Neural cell (in vitro differentiated cells): ENCODE measurements around the gene SIN3A. TPM values are rescaled to one million over a fixed set of nuclear protein-coding genes. Genes with fewer than 3 reads are reported as not detected.

ENCODE experiments used
- H2AFZ ChIP-seq: fragments of 200-600, 300-800 bp; sonication (generic), shearing (Covaris generic); 2 replicates; pipeline ENCODE4 v1.6.0; 2014; ENCODE audit warnings: low read depth, mild to moderate bottlenecking, antibody characterized with exemption, low read length, moderate library complexity
- H3F3A ChIP-seq: fragments of 200-600 bp; shearing (Covaris generic); 2 replicates; pipeline ENCODE4 v1.6.1; 2016; ENCODE audit warnings: mild to moderate bottlenecking, moderate library complexity, mixed read lengths, antibody characterized with exemption, low read length; ENCODE audit not compliant: insufficient read depth, poor library complexity, severe bottlenecking
- H3K27ac ChIP-seq: fragments of 200-600, 300-800 bp; sonication (generic), shearing (Covaris generic); 2 replicates; pipeline ENCODE4 v1.5.1; 2014; ENCODE audit warnings: mild to moderate bottlenecking, low read length, moderate library complexity
- H3K27me3 ChIP-seq: fragments of 300-800, 200-600 bp; sonication (generic), shearing (Covaris generic); 2 replicates; pipeline ENCODE4 v1.6.0; 2014; ENCODE audit warnings: mild to moderate bottlenecking, low read depth, low read length, moderate library complexity; ENCODE audit not compliant: insufficient read depth
- H3K36me3 ChIP-seq: fragments of 300-800, 200-600 bp; sonication (generic), shearing (Covaris generic); 2 replicates; pipeline ENCODE4 v1.5.1; 2014; ENCODE audit warnings: mild to moderate bottlenecking, antibody characterized with exemption, low read length, moderate library complexity; ENCODE audit not compliant: insufficient read depth
- H3K4me2 ChIP-seq: fragments of 300-800, 200-600 bp; sonication (generic), shearing (Covaris generic); 2 replicates; pipeline ENCODE4 v1.6.0; 2014; ENCODE audit warnings: mild to moderate bottlenecking, low read length
- H3K4me3 ChIP-seq: fragments of 300-800, 200-600 bp; sonication (generic), shearing (Covaris generic); 2 replicates; pipeline ENCODE4 v1.5.1; 2014; ENCODE audit warnings: mild to moderate bottlenecking, low read length, moderate library complexity
- H3K79me2 ChIP-seq: fragments of 200-600 bp; shearing (Covaris generic); replicated peaks from 2 replicates; pipeline ENCODE4 v1.6.0; 2014; ENCODE audit warnings: mild to moderate bottlenecking, low read length, moderate library complexity; ENCODE audit not compliant: insufficient read depth
- H3K9ac ChIP-seq: fragments of 300-800, 200-600 bp; sonication (generic), shearing (Covaris generic); 2 replicates; pipeline ENCODE4 v1.6.1; 2016; ENCODE audit warnings: mild to moderate bottlenecking, low read length, mixed read lengths
- H3K9me2 ChIP-seq: fragments of 200-600 bp; shearing (Covaris generic); 2 replicates; pipeline ENCODE4 v1.6.1; 2016; ENCODE audit warnings: mild to moderate bottlenecking, low read length, mixed read lengths; ENCODE audit not compliant: insufficient read depth
- H3K9me3 ChIP-seq: fragments of 200-600, 300-800 bp; sonication (generic), shearing (Covaris generic); 2 replicates; pipeline ENCODE4 v1.6.1; 2016; ENCODE audit warnings: mild to moderate bottlenecking, mixed run types, low read length, moderate library complexity, mixed read lengths
- H4K20me1 ChIP-seq: fragments of 200-600 bp; shearing (Covaris generic); 2 replicates; pipeline ENCODE4 v1.6.1; 2016; ENCODE audit warnings: mild to moderate bottlenecking, mixed run types; ENCODE audit not compliant: insufficient read depth
- EP300 ChIP-seq: fragments of 450-650 bp; conservative IDR thresholded peaks from 2 replicates; pipeline ENCODE4 v1.6.1; 2014; ENCODE audit warnings: antibody characterized with exemption, mild to moderate bottlenecking, moderate library complexity; ENCODE audit not compliant: poor library complexity, severe bottlenecking
- EZH2 ChIP-seq: fragments of 200-600, 300-800 bp; shearing (Covaris generic), sonication (generic); IDR thresholded peaks from 2 replicates; pipeline ENCODE4 v1.6.1; 2014; ENCODE audit warnings: antibody characterized with exemption, low read length, borderline replicate concordance, mild to moderate bottlenecking; ENCODE audit not compliant: insufficient read depth, poor library complexity, severe bottlenecking
- MXI1 ChIP-seq: fragments of 450-650 bp; conservative IDR thresholded peaks from 2 replicates; pipeline ENCODE4 v1.6.1; 2014; ENCODE audit warnings: antibody characterized with exemption, mild to moderate bottlenecking; ENCODE audit not compliant: poor library complexity, severe bottlenecking
- POLR2AphosphoS5 ChIP-seq: IDR thresholded peaks from 2 replicates; pipeline ENCODE4 v1.6.1; 2012
- RAD21 ChIP-seq: fragments of 450-650 bp; conservative IDR thresholded peaks from 2 replicates; pipeline ENCODE4 v1.6.1; 2014; ENCODE audit warnings: antibody characterized with exemption, mild to moderate bottlenecking, moderate library complexity
- SMC3 ChIP-seq: fragments of 450-650 bp; conservative IDR thresholded peaks from 2 replicates; pipeline ENCODE4 v1.6.1; 2014; ENCODE audit warnings: antibody characterized with exemption, mild to moderate bottlenecking, moderate library complexity; ENCODE audit not compliant: poor library complexity
- TAF1 ChIP-seq: IDR thresholded peaks from 2 replicates; pipeline ENCODE4 v1.6.1; 2012; ENCODE audit warnings: low read depth
- polyA plus RNA-seq: library from polyadenylated mRNA; depleted of rRNA; stranded (reverse); fragments of >200 nt; gene quantifications from 2 replicates; pipeline ENCODE4 v1.2.3, GENCODE V29; 2014
- TF ChIP-seq, protein P1 (sequence below): IDR thresholded peaks from 2 replicates; pipeline ENCODE4 v1.6.1; 2012; ENCODE audit warnings: borderline replicate concordance
- TF ChIP-seq, protein P2 (sequence below): fragments of 450-650 bp; IDR thresholded peaks from 2 replicates; pipeline ENCODE4 v1.5.1; 2014; ENCODE audit warnings: antibody characterized with exemption, mild to moderate bottlenecking, moderate library complexity; ENCODE audit not compliant: poor library complexity, severe bottlenecking

SIN3A gene
- polyA plus RNA-seq, 1 donor from 2014 or later = 13.7 TPM

DNA sequence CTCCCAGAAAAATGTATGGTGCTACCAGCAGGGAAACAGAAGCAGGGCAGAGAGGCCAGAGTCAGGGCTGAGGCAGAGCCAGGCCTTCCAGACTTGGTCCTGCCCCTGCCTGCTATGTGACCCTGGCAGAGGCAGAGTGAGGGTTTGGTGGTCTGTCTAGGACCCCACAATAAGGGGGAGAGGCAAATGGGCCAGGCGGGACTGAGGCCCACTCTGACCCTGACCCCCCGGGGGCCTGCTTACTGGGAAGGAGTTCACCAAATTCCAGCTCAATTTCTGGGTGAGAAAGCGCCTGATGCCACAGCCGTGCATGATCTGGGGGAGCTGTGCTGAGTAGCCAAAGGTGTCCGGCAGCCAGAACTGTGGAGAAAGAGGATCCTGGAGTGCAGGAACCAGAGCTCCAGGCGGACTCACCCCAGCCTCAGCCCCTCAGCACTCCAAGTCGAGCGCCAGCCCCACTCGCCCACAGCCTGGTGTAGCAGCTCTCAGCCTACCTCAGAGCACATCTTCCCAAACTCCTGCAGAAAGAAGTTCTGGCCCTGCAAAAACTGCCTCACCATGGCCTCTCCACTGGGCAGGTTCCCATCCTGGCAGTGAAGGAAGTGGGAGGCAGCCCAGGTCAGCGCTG, 90.0 kb downstream of the SIN3A start:
- Histone ChIP-seq H3K27ac (no peak overlapping the region), H3K36me3 (no peaks in the 10 kb centered on the region)
- TF ChIP-seq EP300 = no peak
- TF ChIP-seq POLR2AphosphoS5 = no peak
- TF ChIP-seq MXI1 = no peak
- TF ChIP-seq, protein P1, sequence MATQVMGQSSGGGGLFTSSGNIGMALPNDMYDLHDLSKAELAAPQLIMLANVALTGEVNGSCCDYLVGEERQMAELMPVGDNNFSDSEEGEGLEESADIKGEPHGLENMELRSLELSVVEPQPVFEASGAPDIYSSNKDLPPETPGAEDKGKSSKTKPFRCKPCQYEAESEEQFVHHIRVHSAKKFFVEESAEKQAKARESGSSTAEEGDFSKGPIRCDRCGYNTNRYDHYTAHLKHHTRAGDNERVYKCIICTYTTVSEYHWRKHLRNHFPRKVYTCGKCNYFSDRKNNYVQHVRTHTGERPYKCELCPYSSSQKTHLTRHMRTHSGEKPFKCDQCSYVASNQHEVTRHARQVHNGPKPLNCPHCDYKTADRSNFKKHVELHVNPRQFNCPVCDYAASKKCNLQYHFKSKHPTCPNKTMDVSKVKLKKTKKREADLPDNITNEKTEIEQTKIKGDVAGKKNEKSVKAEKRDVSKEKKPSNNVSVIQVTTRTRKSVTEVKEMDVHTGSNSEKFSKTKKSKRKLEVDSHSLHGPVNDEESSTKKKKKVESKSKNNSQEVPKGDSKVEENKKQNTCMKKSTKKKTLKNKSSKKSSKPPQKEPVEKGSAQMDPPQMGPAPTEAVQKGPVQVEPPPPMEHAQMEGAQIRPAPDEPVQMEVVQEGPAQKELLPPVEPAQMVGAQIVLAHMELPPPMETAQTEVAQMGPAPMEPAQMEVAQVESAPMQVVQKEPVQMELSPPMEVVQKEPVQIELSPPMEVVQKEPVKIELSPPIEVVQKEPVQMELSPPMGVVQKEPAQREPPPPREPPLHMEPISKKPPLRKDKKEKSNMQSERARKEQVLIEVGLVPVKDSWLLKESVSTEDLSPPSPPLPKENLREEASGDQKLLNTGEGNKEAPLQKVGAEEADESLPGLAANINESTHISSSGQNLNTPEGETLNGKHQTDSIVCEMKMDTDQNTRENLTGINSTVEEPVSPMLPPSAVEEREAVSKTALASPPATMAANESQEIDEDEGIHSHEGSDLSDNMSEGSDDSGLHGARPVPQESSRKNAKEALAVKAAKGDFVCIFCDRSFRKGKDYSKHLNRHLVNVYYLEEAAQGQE = no peak
- TF ChIP-seq TAF1 = no peak
- TF ChIP-seq, protein P2, sequence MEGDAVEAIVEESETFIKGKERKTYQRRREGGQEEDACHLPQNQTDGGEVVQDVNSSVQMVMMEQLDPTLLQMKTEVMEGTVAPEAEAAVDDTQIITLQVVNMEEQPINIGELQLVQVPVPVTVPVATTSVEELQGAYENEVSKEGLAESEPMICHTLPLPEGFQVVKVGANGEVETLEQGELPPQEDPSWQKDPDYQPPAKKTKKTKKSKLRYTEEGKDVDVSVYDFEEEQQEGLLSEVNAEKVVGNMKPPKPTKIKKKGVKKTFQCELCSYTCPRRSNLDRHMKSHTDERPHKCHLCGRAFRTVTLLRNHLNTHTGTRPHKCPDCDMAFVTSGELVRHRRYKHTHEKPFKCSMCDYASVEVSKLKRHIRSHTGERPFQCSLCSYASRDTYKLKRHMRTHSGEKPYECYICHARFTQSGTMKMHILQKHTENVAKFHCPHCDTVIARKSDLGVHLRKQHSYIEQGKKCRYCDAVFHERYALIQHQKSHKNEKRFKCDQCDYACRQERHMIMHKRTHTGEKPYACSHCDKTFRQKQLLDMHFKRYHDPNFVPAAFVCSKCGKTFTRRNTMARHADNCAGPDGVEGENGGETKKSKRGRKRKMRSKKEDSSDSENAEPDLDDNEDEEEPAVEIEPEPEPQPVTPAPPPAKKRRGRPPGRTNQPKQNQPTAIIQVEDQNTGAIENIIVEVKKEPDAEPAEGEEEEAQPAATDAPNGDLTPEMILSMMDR = no peak
- TF ChIP-seq EZH2 = no peak
- no peak for TF ChIP-seq RAD21
- no peak for TF ChIP-seq SMC3

DNA sequence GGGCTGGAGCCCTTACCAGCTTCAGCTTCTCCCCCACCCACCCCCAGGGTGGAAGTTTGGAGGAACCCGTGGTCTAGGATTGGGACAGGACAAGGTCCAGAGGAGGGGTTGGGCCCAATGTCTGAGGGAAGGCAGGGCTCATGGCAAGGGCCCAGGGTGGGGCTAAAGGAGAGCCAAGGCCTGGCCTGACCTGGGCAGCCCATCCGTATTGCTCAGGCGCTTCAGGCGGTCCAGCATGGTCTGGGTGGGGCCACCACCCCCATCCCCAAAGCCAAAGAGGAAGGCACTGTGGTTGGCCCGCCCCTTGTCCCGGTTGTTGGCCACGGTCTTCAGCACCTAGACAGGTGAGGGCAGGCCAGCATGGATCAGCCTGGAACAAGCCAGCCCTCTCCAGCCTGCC, 90.6 kb downstream of the SIN3A start:
- Histone ChIP-seq H3K4me2 (no peak overlapping the region), H3K36me3 (no peaks in the 10 kb centered on the region)

More for the DNA sequence above, 90.0 kb downstream of the SIN3A start:
- Histone ChIP-seq H3K4me2 (no peak overlapping the region), H3K79me2 (no peaks in the 10 kb centered on the region), H2AFZ (no peak overlapping the region), H3F3A (no peaks in the 10 kb centered on the region), H3K9me3 (no peaks in the 10 kb centered on the region), H3K4me3 (no peak overlapping the region), H3K9ac (no peak overlapping the region), H3K27me3 (no peaks in the 10 kb centered on the region), H3K9me2 (no peaks in the 10 kb centered on the region), H4K20me1 (no peaks in the 10 kb centered on the region)

More for the DNA sequence above, 90.6 kb downstream of the SIN3A start:
- H3K79me2 ChIP-seq = no peaks in the 10 kb centered on the region
- no peaks in the 10 kb centered on the region for H3F3A ChIP-seq
- H3K9me3 ChIP-seq = no peaks in the 10 kb centered on the region
- no peaks in the 10 kb centered on the region for H4K20me1 ChIP-seq
- no peak overlapping the region for H3K4me3 ChIP-seq
- H3K27me3 ChIP-seq = no peaks in the 10 kb centered on the region
- H3K27ac ChIP-seq = no peak overlapping the region
- H2AFZ ChIP-seq = no peak overlapping the region
- H3K9ac ChIP-seq = no peak overlapping the region
- TF ChIP-seq RAD21 (no peak), SMC3 (no peak), MXI1 (no peak), TAF1 (no peak), EZH2 (no peak), POLR2AphosphoS5 (no peak), EP300 (no peak)
- TF ChIP-seq, protein P2 = no peak
- TF ChIP-seq, protein P1 = no peak
- H3K9me2 ChIP-seq = no peaks in the 10 kb centered on the region
